Measurements from ENCODE around the gene OR2C3. TPM values are rescaled to one million over a fixed set of nuclear protein-coding genes. Genes with fewer than 3 reads are reported as not detected.

The OR2C3 gene
- total and polyA plus RNA-seq, 2 of the 8 experiments (the other 6 are each of a cell fraction or from before 2014, with no cell fraction given), result not detected

GRCh38 chr1:247535402-247535801 lies 838 bp downstream of the OR2C3 start:
- Histone ChIP-seq H2BK20ac (ENCODE audit: low read length) (no peak overlapping the region), H3K36me3 (ENCODE audit: control insufficient read depth in 2 of 4, insufficient read depth in 4 of 4, low read length in 3 of 4) (no peaks in the 10 kb centered on the region), H3K9me3 (ENCODE audit: insufficient read depth in 2 of 2, low read depth in 1 of 2, low read length in 1 of 2) (peaks cover 40 to 44% of the 10 kb centered on the region in 2 experiments), H2BK15ac (ENCODE audit: low read length) (no peak overlapping the region), H2BK5ac (ENCODE audit: low read depth, low read length) (no peak overlapping the region), H3K18ac (ENCODE audit: extremely low read depth, low read length) (no peak overlapping the region), H2AFZ (ENCODE audit: low read length) (no peak overlapping the region), H3K4me1 (replicated peaks in 1 of 4; ENCODE audit: control insufficient read depth in 3 of 4, insufficient read depth in 4 of 4, low read length in 3 of 4) (no peaks in the 10 kb centered on the region), H4K20me1 (replicated peaks in 1 of 2; ENCODE audit: control insufficient read depth in 1 of 2, insufficient read depth in 2 of 2, low read length in 2 of 2) (no peaks in the 10 kb centered on the region), H3K4me3 (ENCODE audit: extremely low read depth in 1 of 4, insufficient read depth in 2 of 4, low read depth in 3 of 4, low read length in 4 of 4) (no peak overlapping the region), H4K5ac (ENCODE audit: insufficient read length, low read depth, low read length) (no peak overlapping the region), H3K14ac (ENCODE audit: insufficient read length) (no peak overlapping the region), H3K79me1 (ENCODE audit: low read depth, low read length) (no peaks in the 10 kb centered on the region), H4K8ac (ENCODE audit: extremely low read depth, insufficient read depth, low read length) (no peak overlapping the region), H3K4ac (replicated peaks; ENCODE audit: insufficient read length, low read depth, low read length) (no peak overlapping the region), H3K27ac (ENCODE audit: low read depth, low read length) (no peak overlapping the region), H2BK120ac (replicated peaks; ENCODE audit: low read depth, low read length) (no peak overlapping the region), H3K27me3 (replicated peaks in 1 of 4; ENCODE audit: control insufficient read depth in 3 of 4, extremely low read depth in 1 of 4, insufficient read depth in 3 of 4, low read length in 3 of 4) (no peaks in the 10 kb centered on the region), H2AK5ac (ENCODE audit: low read depth, low read length) (no peak overlapping the region), H3K4me2 (ENCODE audit: insufficient read depth in 1 of 2, low read depth in 2 of 2, low read length in 2 of 2) (no peak overlapping the region), H3K56ac (replicated peaks; ENCODE audit: insufficient read length, low read depth, low read length) (no peak overlapping the region), H3K79me2 (ENCODE audit: control insufficient read depth in 1 of 2, insufficient read depth in 2 of 2, low read length in 2 of 2) (no peaks in the 10 kb centered on the region), H3K23ac (ENCODE audit: insufficient read length) (no peak overlapping the region), H3K23me2 (ENCODE audit: low read depth, low read length) (no peaks in the 10 kb centered on the region), H3K9ac (replicated peaks in 1 of 4; ENCODE audit: extremely low read depth in 1 of 4, low read depth in 3 of 4, low read length in 3 of 4) (no peak overlapping the region), H2BK12ac (ENCODE audit: low read depth, low read length) (no peak overlapping the region), H4K91ac (replicated peaks; ENCODE audit: insufficient read length, low read length) (no peak overlapping the region)
- CTCF ChIA-PET (ENCODE audit: partially characterized antibody), result no interaction called here
- POLR2A ChIA-PET (ENCODE audit: partially characterized antibody), result no interaction called here
- DNase-seq (ENCODE audit: low read depth in 1 of 2, low spot score in 2 of 2) (no peak), FAIRE-seq (no peak)
- 57% methylated on average over 3 of the region's 3 CpGs; no CpG with 5 or more reads in 1 of the 2 experiments for WGBS, 2 experiments (ENCODE audit: extremely low coverage in 1 of 2, insufficient coverage in 1 of 2, insufficient read length in 1 of 2, insufficient replicate concordance in 2 of 2, low coverage in 1 of 2, low lambda C conversion rate in 2 of 2, missing lambda C conversion rate in 1 of 2)
- TF ChIP-seq MAX (IDR thresholded peaks at IDR 0.05) (no peak), HDAC2 (IDR thresholded peaks at IDR 0.05; ENCODE audit: borderline replicate concordance in 1 of 2, low read depth in 2 of 2, low read length in 2 of 2) (no peak), SAP30 (IDR thresholded peaks at IDR 0.05; ENCODE audit: insufficient read depth, insufficient replicate concordance, low read length) (no peak), JUN (IDR thresholded peaks at IDR 0.05; ENCODE audit: low read depth, low read length) (no peak), ZNF274 (IDR thresholded peaks at IDR 0.05; ENCODE audit: borderline replicate concordance, extremely low read depth, low read length) (no peak), ATF2 (IDR thresholded peaks at IDR 0.05; ENCODE audit: low read length) (no peak), POLR2A (IDR thresholded peaks at IDR 0.05; ENCODE audit: control extremely low read depth in 1 of 2, low read depth in 2 of 2, low read length in 2 of 2) (no peak), CHD2 (IDR thresholded peaks at IDR 0.05; ENCODE audit: low read length) (no peak), GABPA (IDR thresholded peaks at IDR 0.05; ENCODE audit: borderline replicate concordance, insufficient read depth, low read length) (no peak), NANOG (IDR thresholded peaks at IDR 0.05; ENCODE audit: insufficient read depth, low read depth, low read length, poor library complexity, severe bottlenecking) (no peak), RNF2 (IDR thresholded peaks at IDR 0.05; ENCODE audit: borderline replicate concordance, low read depth, low read length, missing control alignments, poor library complexity, severe bottlenecking) (no peak), SP4 (IDR thresholded peaks at IDR 0.05; ENCODE audit: low read length) (no peak)

Measured in H1 (cell line).